Kidney (tissue), 14 donors: ENCODE data around the gene ATP2B3. TPM values are rescaled to one million over a fixed set of nuclear protein-coding genes. Genes with fewer than 3 reads are reported as not detected.

Experiments used
- DNase-seq, 5 donors: peaks; one replicate each; pipeline ENCODE4 v3.0.0-alpha.2; 2013 to 2020
- FAIRE-seq: peaks from 2 replicates; lab custom pipeline; 2012; peaks lifted over from hg19 to GRCh38; lab: Jason Lieb, UNC
- H3K27ac ChIP-seq, 2 donors: one replicate each; pipeline ENCODE4 v1.7.0; 2013; ENCODE audit warnings: low read depth in 2 of 2, low read length in 2 of 2, inconsistent platforms in 1 of 2
- H3K27me3 ChIP-seq: one replicate; pipeline ENCODE4 v1.7.1; 2013; ENCODE audit warnings: low read length, inconsistent platforms; ENCODE audit not compliant: control insufficient read depth, insufficient read depth
- H3K36me3 ChIP-seq, 3 donors: one replicate each; pipeline versions ENCODE4 v1.7.0 to v1.7.1; 2013; ENCODE audit warnings: low read length in 3 of 3, control low read depth in 1 of 3, inconsistent platforms in 1 of 3; ENCODE audit not compliant: insufficient read depth in 3 of 3, control insufficient read depth in 2 of 3
- H3K4me1 ChIP-seq, 3 donors: one replicate each; pipeline versions ENCODE4 v1.7.0 to v1.7.1; 2013; ENCODE audit warnings: low read length in 3 of 3, inconsistent platforms in 1 of 3, low read depth in 1 of 3; ENCODE audit not compliant: control insufficient read depth in 2 of 3, insufficient read depth in 2 of 3
- H3K4me3 ChIP-seq, 3 donors: one replicate each; pipeline versions ENCODE4 v1.7.0 to v1.8.1; 2013; ENCODE audit warnings: low read length in 3 of 3, control low read depth in 1 of 3, inconsistent platforms in 1 of 3
- H3K9ac ChIP-seq, 3 donors: one replicate each; pipeline versions ENCODE4 v1.7.0 to v1.7.1; 2013; ENCODE audit warnings: low read length in 3 of 3, control low read depth in 1 of 3, inconsistent platforms in 1 of 3
- H3K9me3 ChIP-seq, 3 donors: one replicate each; pipeline versions ENCODE4 v1.7.0 to v1.7.1; 2013; ENCODE audit warnings: low read length in 3 of 3, control low read depth in 1 of 3, inconsistent platforms in 1 of 3; ENCODE audit not compliant: control insufficient read depth in 2 of 3, insufficient read depth in 1 of 3
- CTCF ChIP-seq: IDR thresholded peaks from 3 replicates; pipeline ENCODE4 v1.5.1; 2012; ENCODE audit warnings: mild to moderate bottlenecking, moderate library complexity, borderline replicate concordance; ENCODE audit not compliant: insufficient read depth; ENCODE audit errors: extremely low read depth
- intact Hi-C: fragments of 100-400 bp; cut with DNase I; formaldehyde crosslinking; loops from one replicate; pipeline ENCODE4 v1.11.1; 2022
- polyA plus RNA-seq: library from polyadenylated mRNA; stranded (reverse); fragments of 350-450 nt; fragmentation: Illumina TruSeq; extraction: RNeasy Lipid Tissue Mini Kit (QIAGEN cat#74804); gene quantifications from one replicate; pipeline ENCODE4 v1.2.3, GENCODE V29; 2014; ENCODE audit warnings: low read depth, low replicate concordance; ENCODE audit not compliant: insufficient read depth
- total RNA-seq: library from RNA; stranded (reverse); fragmentation: NEBNext Ultra II Directional; extraction: Animal tissue kit (Norgen Biotek cat#: 25700); gene quantifications from one replicate; pipeline ENCODE4 v1.2.1, GENCODE V29; 2021
- donor health status: control.
- donor health status: control.
- donor health status: control.
- donor health status: control.
- donor health status: control.
- donor health status: DM: yes; HTN: yes; CAD: no.
- donor health status: Normal renal cell carcinoma (clear cell type).

ATP2B3 gene
- total and polyA plus RNA-seq, 2 donors from 2014 or later = 0.37 TPM; not detected in 1

- Histone ChIP-seq H3K9me3 (no peaks in the 10 kb centered on the region), H3K27me3 (no peaks in the 10 kb centered on the region), H3K36me3 (no peaks in the 10 kb centered on the region), H3K27ac (no peak overlapping the region), H3K4me3 (no peak overlapping the region), H3K4me1 (no peaks in the 10 kb centered on the region), H3K9ac (no peak overlapping the region)
- DNase-seq = no peak
- no peak for FAIRE-seq
- no peak for TF ChIP-seq CTCF
- intact Hi-C loops = no loop called here
Observed at GRCh38 chrX:153530411-153531129, 13.1 kb downstream of the ATP2B3 start.

GRCh38 chrX:153533091-153533490, 15.6 kb downstream of the ATP2B3 start:
- Histone ChIP-seq H3K27ac (no peak overlapping the region), H3K9me3 (no peaks in the 10 kb centered on the region), H3K27me3 (no peaks in the 10 kb centered on the region), H3K9ac (no peak overlapping the region), H3K36me3 (no peaks in the 10 kb centered on the region), H3K4me3 (no peak overlapping the region), H3K4me1 (no peaks in the 10 kb centered on the region)
- FAIRE-seq = no peak
- no peak for TF ChIP-seq CTCF
- peak in 1 of 5 donors; percentile 54 for DNase-seq
- intact Hi-C loops = no loop called here

GRCh38 chrX:153537080-153537479, 19.6 kb downstream of the ATP2B3 start:
- Histone ChIP-seq H3K27ac (no peak overlapping the region), H3K9me3 (no peaks in the 10 kb centered on the region), H3K4me3 (no peak overlapping the region), H3K27me3 (no peaks in the 10 kb centered on the region), H3K36me3 (no peaks in the 10 kb centered on the region), H3K9ac (no peak overlapping the region), H3K4me1 (no peaks in the 10 kb centered on the region)
- no peak for DNase-seq
- no peak for TF ChIP-seq CTCF
- intact Hi-C loops = loop anchor here (5.0 kb wide), 1 partner anchor 130 kb away; no protein-coding TSS in a partner anchor
- no peak for FAIRE-seq
